Hair follicular keratinocyte (primary cell): ENCODE data around the gene COL6A3. TPM values are rescaled to one million over a fixed set of nuclear protein-coding genes. Genes with fewer than 3 reads are reported as not detected.

ENCODE experiments used
- total RNA-seq: library from RNA; depleted of rRNA; stranded (reverse); fragments of >200 nt; gene quantifications from 2 replicates; pipeline ENCODE4 v1.2.3, GENCODE V29; 2015

The COL6A3 gene
- 3.2 and 23.8 TPM in 2 replicates for total RNA-seq

GRCh38 chr2:237413777-237414661 is at the start of gene COL6A3:
TSS of gene COL6A3 (minus strand) at chr2:237414164. CDS start at chr2:237396817, 17,347 bp downstream.

Other genes with a start within 250 kb of the COL6A3 start
- gene MLPH, start 73.1 kb upstream of the COL6A3 start, total RNA-seq = 1.7 and 9.9 TPM in 2 replicates
- not detected in 2 replicates for gene PRLH, start 152.4 kb upstream of the COL6A3 start, total RNA-seq
- gene RAB17, start 176.6 kb upstream of the COL6A3 start, total RNA-seq = 2.7 and 4.8 TPM in 2 replicates
- gene LRRFIP1, start 213.4 kb upstream of the COL6A3 start, total RNA-seq = 59.2 and 72.9 TPM in 2 replicates